Brain pericyte (primary cell): ENCODE data around the gene CCBE1.
"Not testable (repeated sequence)": the region's sequence is repeated elsewhere in the genome, so short reads cannot be mapped to it uniquely, and the experiment has no call there.

Experiments used
- DNase-seq: peaks from one replicate; pipeline ENCODE4 v3.0.0-alpha.2; 2012; ENCODE audit warnings: low read depth, low spot score

Gene CCBE1

GRCh38 chr18:59715445-59715844 lies 18.2 kb upstream of the CCBE1 start:
- no peak for DNase-seq

DNA sequence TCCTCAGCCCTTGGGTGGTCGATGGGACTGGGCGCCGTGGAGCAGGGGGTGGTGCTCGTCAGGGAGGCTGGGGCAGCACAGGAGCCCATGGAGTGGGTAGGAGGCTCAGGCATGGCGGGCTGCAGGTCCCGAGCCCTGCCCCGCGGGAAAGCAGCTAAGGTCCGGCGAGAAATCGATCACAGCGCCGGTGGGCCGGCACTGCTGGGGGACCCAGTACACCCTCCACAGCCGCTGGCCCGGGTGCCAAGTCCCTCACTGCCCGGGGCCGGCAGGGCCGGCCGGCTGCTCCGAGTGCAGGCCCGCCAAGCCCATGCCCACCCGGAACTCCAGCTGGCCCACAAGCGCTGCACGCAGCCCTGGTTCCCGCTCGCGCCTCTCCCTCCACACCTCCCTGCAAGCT lies 16.9 kb upstream of the CCBE1 start:
- not testable (repeated sequence) for DNase-seq

GRCh38 chr18:59712311-59712710 lies 15.1 kb upstream of the CCBE1 start:
- no peak for DNase-seq

DNA sequence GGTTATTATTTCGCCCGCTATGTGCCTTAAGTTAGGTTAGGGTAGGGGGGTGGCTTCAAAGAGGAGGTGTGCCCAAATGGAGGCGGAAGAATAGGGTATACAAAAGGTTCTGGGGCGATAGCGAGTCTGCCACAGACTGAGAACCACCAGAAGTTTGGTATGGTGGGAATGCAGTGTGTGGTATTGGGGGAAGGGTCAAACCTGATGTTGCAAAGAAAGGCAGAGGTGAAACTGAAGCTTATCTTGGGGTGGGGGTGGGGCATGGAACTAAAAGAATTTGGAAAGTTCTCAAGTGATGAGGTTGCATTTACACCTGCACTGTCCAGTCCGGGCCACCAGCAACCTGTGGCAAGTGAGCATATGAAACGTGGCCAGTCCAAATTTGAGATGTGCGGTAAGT lies 11.8 kb upstream of the CCBE1 start:
- DNase-seq: no peak

- DNase-seq: no peak
Measured at GRCh38 chr18:59707306-59707705, 10.1 kb upstream of the CCBE1 start.

DNA sequence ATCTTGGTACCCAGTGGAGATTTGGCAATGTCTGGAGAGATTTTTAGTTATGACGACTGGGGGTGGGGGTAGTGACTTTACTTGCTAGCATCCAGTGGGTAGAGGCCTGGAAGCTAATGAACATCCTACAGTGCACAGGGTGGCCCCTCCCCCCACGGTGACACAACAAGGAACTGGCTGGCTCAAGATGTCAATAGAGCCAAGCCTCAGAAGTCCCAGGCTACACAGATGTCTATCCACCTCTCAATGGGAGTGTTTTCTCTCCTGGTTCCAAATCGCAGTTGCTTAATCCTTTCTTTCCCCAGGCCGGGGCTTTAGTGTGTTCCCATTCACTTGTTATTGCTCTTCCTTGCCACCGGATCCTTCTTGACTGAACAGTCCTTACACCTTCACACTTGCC lies 9.3 kb upstream of the CCBE1 start:
- no peak for DNase-seq

DNA sequence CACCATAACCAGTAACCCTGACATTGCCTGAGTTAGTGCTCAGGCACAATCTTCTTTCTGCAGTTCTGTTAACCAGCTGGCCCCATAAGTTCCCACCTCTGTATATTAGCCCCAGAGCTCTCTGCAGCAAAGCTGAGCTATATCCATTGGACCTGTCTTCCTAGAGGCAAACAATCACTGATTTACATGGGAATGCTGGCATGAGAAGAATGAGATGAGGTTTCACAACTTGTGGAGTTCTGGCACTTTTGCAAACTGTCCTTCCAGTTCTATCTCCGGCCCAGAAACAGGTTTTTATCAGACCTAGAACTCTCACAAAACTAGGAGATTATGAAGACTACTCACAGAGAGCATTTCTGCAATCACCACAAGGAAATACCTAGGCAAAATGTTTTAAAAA lies 7.9 kb upstream of the CCBE1 start:
- no peak for DNase-seq

DNA sequence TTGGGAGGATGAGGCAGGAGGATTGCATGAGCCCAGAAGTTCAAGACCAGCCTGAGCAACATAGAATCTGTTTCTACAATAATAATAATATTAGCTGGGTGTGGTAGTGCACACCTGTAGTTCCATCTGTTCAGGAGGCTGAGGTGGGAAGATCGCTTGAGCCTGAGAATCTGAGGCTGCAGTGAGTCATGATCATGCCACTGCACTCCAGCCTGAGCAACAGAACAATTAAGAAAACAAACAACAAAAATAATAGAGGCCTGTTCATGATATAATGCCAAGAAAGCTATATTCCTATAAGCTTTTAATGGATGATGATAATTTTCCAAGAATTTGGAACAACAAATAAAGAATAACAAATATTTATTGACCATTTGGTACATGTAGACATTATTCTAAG lies 6.9 kb upstream of the CCBE1 start:
- DNase-seq: no peak

- DNase-seq: no peak
Measured at GRCh38 chr18:59701272-59701671, 4.0 kb upstream of the CCBE1 start.

DNA sequence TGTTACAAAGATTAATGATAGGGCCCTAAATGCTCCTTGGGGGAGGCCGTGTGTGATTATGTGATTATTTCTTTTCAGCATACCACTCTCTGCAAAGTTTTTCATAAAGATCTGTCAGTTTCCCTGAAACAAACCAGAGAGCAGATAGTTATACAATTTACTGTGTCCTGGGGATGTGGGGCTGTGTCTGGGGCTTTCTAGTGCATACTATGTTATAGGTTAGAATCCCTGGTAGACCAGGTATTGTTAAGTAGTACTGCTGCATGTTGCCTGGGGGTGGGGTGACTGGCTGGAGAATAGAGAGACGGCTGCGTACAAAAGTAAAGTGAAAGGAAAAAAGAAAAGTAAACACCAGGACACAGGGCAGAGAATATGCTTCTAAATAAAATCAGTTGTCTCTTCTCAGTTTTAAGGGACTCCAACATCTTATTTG lies 3.3 kb upstream of the CCBE1 start:
- DNase-seq: no peak

DNA sequence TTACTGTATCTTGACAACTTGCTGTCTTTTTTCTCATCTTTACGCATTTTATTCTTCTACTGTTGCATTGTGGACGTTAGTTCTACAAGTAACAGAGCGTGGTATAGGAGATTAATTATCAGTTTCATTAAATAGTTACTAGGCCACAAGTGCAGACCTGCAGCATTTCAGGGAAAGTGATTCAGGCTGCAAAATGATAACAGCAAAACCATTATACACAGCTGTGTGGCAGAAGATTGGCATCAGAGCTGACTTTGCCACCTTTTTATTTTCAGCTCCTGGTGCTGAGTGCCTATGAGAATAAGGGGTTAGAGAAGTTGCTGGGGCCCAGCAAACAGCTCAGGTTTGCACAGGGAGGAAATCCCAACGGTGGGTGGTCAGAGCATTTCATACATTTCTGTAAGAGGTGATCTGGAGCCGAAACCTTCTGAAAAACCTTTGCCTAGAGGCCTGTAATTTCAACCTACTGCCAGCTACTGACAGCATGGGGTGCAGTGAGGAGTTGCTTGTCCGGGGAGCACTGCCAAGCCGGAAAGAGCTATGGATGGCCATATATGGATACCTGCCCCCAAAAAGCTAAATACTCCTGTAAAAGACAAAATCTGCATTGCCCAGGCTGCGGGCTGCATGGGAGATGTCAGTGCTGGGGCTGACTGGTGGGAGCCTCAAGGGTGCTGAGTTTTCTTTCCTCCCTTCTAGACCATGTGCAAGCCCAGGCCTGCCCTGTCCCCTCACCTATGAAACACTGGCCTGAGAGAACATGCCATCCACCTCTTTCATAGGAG lies 2.7 kb upstream of the CCBE1 start:
- DNase-seq: no peak

DNA sequence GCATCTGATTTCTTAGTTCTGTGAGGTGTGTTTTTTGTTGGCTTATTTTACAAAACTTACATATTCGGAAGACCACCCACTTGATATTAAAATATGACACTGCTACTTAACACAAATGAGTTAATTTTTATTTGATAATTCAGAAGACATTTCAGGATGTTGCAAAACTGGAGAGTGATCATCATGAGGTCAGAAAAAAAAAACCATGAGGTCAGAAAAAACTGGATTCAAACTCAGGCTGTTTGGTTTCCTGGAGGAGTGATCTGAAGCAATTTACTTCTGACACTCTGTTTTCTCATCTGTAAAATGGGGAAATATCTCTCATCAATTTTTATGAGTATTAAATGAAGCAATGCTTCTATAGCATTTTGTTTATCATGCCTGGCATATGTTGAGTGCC lies 1.8 kb upstream of the CCBE1 start:
- no peak for DNase-seq

DNA sequence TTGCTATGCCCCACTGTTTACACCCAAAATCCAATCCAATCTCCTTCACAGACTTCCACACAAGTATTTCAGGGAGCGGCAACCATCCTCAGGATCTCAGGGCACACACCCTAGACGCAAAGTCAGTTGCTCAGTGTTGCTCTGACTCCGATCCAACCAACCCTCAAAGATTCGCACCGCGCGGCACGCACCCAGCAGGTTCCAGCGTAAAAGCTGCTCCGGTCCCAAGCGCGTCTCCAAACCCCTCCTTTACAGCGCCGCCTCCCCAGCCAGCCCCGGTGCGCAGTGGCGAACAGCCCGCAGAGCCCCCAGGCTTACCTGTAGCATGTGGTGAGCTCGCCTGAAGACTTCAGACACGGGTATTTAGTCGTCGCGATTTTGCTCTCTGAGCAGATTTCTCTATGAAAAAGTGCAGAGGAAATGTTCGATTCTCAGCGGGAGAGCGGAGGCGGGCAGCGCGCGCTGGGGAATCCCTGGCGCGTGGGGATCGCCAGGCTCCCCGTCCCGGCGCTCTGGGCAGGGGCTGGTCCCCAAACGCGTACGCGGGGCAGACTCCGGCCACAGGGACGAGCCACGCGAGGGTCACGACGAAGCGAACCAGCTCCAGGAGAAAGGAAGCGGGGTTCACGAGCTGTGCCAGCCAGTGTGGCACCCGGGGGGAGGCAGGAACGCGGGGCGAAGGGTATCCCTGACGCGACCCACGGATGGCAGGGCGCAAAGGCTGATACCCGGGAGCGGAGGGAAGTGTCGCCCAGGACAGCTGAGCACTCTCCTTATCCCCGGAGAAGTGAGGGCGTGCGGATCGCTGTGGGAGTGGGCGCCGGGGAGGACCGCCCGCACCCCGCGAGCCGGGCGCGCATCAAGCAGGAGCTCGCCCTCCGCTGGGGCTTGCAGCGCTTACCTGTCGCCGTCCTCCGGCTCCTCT lies 650 bp downstream of the CCBE1 start:
- no peak for DNase-seq

DNA sequence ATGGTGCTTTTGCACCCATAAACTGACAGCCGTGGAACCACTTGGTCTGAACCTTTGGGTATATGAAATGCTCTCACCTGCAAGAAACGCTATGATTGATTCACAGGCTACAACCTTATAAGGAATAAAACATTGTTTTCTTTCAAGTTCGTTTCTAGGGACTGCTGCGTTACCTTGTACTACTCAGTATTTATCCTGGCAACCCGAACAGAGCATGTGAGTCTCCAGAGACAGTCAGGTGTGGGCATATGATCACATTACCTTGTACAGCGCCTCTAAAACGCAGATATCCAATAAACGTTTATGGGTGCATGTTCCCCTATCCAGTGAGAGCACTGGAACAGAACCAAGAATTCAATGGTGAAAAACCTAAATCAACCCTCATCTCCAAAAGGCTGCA lies 1.7 kb downstream of the CCBE1 start:
- DNase-seq: no peak

DNA sequence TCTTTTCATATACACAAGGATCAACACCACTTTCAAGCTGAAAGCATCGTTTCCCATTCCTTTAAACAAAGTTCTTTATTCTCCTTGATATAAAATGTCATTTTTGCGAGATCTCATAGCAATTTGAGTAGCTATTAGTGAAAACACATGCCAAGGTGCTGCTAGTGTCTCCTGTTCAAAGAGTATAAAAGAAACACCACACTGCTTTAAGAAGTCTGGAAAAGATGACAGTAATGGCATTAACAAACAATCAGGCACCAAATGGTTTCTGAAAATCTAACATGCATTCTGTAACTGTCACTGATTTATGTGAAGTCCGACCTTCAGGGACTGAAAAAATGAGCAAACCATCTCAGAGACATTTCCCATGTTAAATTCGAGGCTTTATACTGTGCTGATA lies 2.4 kb downstream of the CCBE1 start:
- no peak for DNase-seq

DNA sequence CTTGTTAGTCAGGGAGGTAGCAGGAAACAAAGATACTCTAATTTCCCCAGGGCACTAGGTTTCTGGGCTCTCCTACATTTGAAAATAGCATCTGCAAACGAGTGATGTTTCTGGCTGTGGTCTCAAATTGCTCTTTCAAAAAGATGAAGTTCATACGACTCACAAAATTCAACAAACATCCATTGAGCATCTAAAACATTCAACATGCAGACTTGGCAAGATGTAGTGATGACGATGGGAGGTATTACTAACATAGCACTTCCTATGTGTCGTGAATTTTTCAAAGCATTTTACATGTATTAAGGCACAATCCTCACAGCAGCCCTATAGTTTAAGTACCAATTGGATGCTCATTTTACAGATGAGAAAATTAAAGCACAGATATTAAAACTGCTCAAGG lies 5.2 kb downstream of the CCBE1 start:
- no peak for DNase-seq

DNA sequence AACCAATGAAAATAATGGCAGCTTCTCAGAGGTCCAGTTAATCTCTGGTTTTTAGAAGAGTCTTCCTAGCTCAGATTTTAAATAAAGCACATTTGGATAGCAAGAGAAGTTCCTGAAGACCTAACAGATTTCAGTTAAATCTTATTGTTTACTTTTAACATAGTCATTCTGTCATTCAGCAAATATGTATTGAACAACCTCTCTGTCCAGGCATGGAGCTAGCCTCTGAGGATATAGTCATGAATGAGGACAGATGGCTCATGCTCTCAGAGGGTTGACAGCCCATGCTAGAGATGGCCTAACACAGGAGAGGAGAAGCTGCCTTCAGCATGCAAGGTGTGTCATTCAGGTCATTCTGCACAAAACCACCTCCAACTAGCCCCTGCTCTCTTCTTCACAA lies 6.2 kb downstream of the CCBE1 start:
- no peak for DNase-seq

DNA sequence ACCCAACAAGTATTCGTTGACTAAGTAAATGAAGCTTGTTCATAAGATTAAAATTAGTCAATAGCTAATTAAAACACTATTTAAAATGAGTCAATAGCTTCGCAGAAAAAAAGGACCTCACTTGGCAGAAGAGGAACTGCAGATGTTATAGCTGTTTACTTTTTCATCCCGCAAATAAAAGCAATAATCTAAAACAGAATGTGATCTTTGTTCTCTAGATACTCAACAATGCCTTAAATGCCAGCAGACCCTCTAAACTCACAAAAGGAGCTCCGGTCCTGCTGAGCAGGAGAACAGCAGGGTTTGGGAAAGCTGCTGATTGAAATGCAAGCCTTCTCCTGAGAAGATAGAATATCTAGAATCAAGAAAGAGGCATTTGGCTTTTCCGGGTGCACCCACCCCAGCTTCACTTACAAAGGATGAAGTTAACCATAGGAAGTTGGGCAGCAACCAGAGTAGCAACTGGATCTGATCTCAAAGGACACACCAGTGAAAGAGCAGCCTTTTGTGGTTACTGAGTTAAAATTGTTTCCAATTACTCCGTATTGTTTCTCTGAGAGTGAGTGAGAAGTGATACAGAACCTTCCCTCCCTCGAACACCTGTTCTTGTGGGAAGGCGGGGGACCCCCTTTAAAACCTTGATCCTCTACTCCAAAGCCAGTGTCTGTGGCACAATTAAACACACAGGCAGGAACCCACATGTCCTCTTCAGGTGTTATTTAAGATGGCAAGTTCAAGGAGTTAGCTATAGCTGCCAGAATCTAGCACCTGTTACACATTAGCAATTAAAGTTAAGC lies 6.8 kb downstream of the CCBE1 start:
- no peak for DNase-seq

- no peak for DNase-seq
Measured at GRCh38 chr18:59689756-59690155, 7.5 kb downstream of the CCBE1 start.

GRCh38 chr18:59686260-59686659 lies 11.0 kb downstream of the CCBE1 start:
- no peak for DNase-seq

- DNase-seq: no peak
Measured at GRCh38 chr18:59685501-59685900, 11.7 kb downstream of the CCBE1 start.

DNA sequence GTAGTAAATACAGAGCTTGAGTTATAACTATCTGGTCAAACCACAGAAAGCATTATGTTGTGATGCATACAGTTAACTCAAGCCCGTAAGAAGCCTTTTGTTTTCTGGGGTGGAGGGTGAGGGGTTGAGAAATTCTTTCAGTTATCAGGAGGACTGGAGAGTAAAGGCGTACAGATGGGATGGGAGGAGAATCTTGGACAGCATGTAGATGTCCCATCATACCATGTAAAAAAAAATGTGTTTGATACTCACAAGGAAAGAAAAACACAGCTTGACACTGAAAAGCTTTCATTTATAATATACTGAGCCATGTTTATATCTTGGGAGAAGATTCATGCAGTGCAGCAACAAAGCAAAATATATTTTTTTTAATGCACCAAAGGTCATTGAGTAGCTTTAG lies 12.4 kb downstream of the CCBE1 start:
- no peak for DNase-seq
